HG03565 (cell line): ENCODE measurements around the gene ST6GALNAC4.

Experiments
- ATAC-seq: cut with Tn5 transposase; IDR thresholded peaks from one replicate; pipeline ENCODE4 v1.9.1; 2021; ENCODE audit warnings: mild to moderate bottlenecking, moderate library complexity; ENCODE audit not compliant: unreplicated experiment

The ST6GALNAC4 gene

DNA sequence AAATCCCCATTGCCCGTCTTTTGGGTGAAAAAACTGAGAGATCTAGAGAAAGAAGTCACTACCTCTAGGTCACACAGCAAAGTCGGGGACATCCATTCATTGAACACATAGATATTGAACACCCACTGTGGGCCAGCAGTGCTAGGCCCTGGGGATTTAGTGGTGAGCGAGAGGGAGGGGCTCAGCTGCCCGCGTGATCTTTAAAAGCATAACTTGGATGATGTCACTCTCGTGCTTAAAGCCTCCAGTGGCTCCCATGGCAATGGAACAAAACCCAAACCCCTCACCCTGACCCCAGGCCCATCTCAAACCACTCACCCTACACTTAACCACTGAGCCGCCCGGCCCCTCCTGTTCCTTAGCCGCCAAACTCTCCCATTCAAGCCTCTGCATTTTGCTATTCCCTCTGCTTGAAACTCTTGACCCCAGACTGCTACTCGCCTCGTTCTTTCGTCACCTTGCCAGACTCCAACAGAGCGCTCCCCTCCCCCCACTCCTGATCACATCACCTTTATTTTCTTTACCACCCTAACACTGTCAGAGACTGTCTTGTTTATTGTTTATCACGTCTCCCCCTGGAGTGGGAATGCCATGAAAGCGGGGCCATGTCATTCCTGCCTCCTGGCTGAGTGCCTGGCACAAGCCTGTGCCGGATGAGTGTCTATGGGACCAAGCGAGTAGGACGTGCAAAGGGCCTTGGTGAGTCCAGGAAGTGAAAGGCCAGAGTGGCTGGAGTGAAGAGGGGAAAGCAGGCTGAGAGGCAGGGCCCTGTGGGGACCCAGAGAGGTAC, 14.4 kb upstream of the ST6GALNAC4 start:
- ATAC-seq, result peak; percentile 36

DNA sequence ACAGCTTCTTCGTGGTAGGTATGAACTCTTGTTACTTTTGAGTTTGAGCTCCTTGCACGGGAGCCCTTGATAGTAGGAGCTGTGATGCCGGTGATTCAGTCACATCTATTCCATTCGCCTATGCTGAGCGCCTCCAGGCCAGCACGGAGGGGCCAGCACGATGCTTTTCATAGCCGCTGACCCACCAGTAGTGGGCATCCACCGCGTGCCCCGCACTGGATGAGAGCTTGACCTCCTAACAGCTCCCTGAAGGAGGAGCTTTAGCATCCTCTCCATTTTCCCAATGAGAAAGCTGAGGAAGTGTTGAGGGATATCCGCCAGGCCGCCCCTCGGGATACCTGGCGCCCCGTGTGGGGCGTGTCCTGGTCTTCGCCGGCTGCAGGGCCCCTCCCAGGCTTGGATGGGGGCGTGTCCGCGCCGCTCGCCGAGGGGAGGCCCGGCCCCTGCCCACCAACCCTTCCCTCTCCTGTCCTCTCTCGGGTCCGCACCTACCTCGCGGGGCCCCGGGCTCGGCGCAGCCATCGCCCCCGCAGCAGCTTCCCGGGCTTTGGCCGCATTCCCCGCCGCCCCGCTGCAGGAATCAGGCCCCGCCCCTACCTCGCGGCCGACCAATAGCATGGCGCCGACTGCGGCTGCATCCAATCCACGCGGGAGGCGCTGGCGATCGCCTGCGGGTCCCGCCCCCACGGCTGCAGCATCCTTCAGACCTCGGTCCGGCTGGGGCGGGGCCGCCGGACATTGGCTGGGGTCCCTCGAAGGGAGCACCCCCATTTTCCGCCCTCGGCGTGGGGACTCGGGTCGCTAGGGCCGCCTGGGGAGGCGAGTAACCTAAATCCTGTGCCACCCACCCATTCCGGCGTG, 13.6 kb upstream of the ST6GALNAC4 start, which contains the start of gene PIP5KL1:
TSS of gene PIP5KL1 (minus strand) at position 547 of the 861 bp plus-strand sequence. CDS start at position 522, 25 bp downstream.
- peak; percentile 66 for ATAC-seq

DNA sequence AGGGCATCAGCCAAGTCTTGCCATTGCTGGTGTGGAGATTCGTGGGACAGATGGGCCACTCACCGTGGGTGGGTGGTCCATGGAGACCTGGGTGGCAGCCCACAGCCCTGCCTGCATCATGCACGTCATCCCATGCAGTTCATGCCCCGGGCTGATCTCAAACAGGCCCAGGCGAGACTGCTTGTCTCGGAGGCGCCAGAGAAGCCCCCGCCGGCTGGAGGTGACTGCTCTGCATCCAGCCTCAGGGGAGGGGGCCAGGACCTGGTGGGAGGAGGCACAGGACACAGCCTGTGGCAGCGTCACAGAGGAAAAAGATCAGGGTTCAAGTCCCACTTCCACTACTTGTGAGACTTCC, 12.8 kb upstream of the ST6GALNAC4 start:
- no peak for ATAC-seq

DNA sequence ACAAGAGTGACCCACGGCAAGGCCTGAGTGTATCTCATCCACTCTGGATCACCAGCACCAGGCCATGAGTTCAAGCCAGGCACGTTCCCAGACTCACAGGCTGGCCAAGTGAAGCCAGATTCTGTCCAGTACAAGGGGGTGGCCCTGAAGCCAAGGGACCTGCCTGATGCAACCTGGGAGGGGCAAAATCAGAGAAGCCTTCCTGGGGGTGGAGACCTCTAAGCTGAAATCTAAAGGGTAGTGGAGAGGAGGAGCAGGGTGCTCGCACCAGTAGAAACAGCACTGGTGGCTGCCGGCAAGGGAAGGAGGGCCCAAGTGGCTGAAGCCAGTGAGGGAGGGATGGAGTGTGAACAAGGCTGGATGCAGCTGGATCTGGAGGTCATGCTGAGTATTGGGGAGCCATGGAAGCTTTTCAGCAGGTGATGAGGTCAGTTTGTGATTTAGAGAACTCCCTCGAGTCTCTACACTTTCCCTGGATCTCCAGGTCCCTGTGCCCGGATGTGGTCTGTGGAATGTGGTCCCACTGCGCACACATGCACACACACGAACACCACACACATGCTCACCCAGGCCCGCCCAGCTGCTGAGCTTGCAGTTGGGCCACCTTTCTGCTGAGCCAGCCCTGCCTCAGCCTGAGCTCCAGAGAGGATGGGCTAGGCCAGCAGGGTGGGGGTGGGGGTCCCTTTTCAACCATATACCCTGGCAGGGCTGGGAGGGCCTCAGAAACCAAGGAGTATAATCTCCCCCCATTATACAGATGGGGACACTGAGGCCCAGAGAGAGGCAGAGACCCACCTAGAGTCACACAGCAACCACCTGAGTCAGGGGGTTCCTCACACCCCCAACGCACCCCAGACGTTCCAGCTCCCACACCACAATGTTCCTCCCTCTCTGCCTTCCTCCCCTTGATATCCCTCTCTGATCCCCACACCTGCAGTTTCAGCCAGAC, 12.1 kb upstream of the ST6GALNAC4 start:
- no peak for ATAC-seq

- no peak for ATAC-seq
Measured at GRCh38 chr9:127927988-127928675, 11.3 kb upstream of the ST6GALNAC4 start.

DNA sequence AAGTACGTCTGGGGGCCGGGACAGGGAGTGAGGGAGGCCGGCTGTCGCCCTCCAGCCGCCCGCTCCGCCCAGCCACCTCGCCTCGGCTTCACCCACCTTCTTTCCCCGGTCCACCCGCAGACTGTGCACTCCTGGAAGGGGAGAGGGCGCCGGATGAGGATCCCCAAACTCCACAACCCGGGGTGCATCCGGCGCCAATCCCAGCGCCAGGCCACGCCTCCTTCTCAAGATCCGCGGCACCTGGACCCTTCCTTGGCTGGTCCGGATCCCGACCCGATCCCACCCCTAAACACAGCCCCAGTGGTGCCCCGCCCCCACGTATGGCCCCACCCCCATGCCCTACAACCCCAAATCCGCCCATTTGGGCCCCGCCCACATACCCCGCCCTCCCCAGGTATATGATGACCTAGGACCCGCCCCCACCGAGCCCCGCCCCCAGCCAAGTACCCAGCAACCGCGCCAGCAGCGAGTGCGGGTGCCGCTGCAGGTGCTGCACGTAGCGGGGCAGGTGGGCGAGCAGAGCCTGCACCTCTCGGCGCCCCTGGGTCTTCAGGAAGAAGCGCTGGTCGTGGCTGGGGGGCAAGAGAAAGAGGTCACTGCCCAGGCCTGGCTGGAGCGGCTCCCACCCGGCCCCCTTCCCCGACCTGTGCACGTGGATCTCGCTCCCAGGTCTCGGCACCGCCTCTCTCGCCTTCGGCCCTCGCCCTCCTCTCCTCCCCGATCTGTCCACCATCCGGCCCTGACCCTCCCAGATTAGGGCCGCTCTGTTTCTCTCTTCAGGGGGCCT, 10.6 kb upstream of the ST6GALNAC4 start:
- no peak for ATAC-seq

DNA sequence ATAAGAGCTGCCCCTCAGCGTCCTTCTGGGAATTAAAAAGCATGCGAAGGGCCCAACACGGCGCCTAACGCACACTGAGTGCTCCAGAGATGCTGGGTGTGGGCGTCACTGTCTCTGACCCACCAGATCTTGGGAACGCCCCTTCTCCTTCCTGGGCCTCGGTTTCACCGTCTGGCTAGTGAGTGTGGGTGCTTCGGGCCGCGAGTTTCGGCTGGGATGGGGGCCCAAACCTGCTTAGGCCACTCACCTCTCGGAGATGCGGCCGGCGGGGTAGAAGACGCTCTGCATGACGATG, 10.0 kb upstream of the ST6GALNAC4 start:
- ATAC-seq, result no peak

- no peak for ATAC-seq
Measured at GRCh38 chr9:127925959-127926905, 9.4 kb upstream of the ST6GALNAC4 start.

GRCh38 chr9:127924736-127925444, 8.0 kb upstream of the ST6GALNAC4 start:
- ATAC-seq, result no peak

GRCh38 chr9:127923771-127924170, 6.9 kb upstream of the ST6GALNAC4 start:
- ATAC-seq, result no peak

DNA sequence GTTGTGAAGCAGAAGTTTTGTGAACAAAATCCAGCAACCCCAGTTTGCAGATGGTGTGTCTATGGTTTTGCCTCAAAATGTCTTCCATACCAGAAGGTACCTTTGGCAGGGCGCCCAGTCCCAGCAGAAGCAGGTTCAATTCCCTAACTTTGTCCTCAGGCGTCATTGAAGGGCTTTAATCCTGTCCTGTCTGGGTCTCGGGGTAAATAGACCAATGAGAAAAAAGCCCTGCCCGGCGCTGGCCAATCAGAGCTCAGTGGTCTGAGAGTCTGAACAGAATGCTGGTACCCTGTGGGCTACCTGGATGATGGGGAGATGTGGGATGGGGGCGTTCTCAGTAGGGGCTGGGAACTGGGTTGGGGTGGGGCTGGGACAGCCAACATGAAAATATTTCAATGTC, 6.2 kb upstream of the ST6GALNAC4 start:
- no peak for ATAC-seq

- ATAC-seq, result no peak
Measured at GRCh38 chr9:127921557-127922120, 4.8 kb upstream of the ST6GALNAC4 start.

DNA sequence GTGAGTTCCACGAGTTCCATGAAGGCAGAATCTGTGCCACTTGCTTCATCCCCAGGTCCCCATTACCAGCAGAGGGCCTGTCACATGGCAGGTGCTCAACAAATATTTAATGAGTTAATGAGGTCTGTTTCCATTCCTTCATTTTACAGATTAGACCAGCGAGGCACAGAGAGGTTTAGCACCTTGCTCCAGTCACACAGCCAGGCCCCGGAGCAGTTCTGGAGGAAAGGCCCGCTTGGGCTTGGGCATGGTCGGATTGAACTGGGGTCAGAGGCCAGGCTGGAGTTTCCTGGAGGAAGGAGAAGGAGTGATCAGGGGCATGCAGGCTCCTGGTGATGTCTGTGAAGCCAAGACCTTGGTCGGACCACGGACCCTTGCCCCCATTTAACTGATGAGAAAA, 4.0 kb upstream of the ST6GALNAC4 start:
- no peak for ATAC-seq

- no peak for ATAC-seq
Measured at GRCh38 chr9:127919253-127919815, 2.5 kb upstream of the ST6GALNAC4 start.

DNA sequence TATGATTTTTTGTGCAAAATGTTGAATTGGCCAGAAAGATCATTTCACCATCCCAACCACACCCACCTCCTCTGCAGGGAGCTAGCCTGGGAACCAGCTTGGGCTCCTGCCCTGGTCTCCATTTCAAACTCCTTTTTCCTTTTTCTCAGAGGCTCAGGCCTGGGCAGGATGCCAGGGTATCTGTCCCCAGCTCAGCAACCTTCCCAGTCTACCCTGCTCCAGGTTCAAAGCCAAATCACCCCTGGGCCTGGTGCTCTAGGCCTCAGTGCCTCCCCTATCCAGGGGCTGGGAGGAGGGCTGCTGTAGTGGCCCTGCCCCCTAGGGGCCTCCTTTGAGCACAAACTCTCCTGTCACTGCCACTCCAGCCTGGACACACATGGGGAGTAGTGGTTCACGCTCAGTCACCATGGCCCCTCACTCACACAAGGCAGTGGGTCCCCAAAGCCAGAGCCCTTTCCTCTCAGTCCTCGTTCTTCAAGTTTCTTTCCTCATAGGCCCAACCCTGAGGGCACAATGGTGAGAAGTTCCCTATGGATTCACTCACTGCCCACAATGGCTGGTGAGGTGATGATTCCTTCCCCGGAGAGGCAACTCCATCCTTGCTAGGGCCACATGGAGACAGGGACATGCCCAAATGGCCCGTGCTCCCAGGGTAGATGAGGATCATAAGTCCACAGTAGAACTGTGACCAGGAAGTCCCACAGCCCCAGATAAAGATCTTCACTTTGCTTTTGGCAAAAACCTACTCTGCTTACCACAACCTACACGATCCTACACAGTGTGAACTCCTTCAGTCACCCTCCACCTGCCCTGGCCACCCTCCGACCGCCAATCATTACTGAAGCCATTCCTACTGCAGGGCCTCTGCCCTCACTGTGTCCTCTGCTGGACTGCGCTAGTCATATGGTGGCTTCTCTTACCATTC, 1.6 kb upstream of the ST6GALNAC4 start:
- ATAC-seq, result no peak

DNA sequence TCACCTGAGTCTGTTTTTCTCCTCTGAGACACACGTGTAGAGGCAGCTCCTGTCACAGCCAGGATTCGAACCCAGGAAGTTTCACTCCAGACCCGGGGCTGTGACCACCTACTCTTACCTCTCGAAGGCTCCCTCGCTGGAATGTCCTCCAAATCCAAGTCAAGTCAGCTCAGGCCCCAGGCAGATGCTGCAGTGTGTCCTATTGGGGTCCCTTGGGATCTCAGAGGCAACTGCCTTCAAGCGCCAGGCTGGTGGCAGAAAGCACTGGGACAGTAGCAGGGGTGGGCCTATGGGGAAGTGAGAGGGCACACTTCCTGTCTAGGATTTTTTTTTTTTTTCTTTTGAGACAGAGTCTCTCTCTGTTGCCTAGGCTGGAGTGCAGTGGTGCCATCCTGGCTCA, 762 bp upstream of the ST6GALNAC4 start:
- no peak for ATAC-seq
